HG02763 (cell line): Measurements from ENCODE around the gene GLI2.

Experiments used
- ATAC-seq: cut with Tn5 transposase; IDR thresholded peaks from one replicate; pipeline ENCODE4 v1.9.1; 2021; ENCODE audit warnings: mild to moderate bottlenecking, moderate library complexity; ENCODE audit not compliant: unreplicated experiment

GLI2 gene

DNA sequence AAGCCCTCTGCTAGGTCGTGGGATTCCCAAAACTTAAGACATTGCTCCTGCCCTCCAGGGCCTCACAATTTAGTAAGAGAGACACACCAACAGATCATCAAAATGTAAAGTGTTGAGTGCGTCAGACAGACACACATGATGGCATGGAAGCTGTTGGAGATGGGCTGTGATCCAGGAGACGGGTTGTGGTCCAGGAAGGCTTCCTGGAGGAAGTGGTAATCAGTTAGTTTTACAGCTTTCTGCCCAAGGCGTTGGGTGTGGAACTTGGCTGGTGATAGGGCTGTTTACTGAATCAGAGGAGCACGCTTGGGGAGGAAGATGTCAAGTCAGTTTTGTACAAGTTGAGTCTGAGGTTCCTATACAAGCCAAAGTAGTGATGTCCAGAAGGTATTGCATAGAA lies 24.0 kb upstream of the GLI2 start:
- no peak for ATAC-seq

DNA sequence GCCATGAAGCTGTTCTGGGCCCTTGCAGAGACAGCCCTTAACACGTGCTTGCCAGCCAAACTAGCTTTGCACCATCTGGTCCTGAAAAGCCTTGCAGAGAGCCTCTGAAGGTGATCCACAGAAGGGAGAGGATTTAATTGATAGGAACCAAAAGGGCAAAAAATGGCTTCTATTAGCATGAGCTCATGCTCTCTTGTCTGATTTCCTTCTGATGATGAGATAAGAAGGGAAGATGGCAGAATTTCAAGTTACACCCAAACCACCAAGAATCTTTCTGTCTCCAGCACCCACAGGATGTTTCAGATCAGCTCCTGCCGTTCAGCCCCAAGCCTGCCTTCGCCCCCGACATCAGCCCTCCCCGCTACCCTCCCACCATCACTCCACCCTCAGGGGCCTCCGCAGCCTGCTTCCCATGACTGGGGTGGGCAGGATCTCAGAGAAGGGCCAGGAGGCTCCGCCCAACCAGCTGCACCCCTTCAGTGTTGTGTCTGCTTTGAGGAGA lies 23.4 kb upstream of the GLI2 start:
- ATAC-seq, result no peak

DNA sequence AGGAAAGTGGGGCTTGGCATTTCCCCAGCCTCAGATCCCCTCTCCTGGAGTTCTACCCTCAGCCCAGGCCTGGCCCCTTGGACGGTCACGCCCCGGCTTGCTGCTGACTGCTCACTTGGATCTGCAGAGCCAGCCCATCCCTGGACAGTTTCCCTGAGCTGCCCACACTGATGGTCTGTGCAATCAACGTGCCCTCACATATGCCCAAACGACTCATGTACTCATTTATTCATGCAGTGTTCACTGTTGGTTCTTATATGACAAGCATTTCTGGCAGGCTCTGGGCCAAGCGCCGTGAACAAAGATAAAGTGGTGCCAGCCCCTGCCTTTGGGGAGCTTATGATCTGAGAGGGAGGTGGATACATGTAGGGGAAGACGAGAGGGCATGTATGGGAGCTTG lies 20.3 kb upstream of the GLI2 start:
- no peak for ATAC-seq

DNA sequence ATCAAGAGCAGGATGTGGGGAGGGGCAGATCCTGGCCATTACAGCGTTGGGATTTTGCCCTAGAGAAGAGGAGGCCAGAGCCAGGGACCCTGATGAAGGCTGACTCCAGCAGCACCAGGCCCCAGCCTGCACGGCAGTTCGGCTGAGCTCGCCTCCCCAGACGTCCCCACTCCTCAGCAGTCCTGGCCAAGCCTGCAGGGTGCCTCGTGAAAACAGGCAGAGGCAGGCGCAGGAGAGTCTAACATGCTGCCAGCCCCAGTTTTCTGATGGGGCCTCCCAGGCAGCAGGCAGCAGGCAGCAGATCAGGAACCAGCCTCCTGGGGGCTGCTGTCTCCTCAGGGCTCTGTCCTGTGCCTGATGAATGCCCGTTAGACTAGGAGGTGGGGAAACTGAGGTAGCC lies 19.7 kb upstream of the GLI2 start:
- ATAC-seq, result no peak

DNA sequence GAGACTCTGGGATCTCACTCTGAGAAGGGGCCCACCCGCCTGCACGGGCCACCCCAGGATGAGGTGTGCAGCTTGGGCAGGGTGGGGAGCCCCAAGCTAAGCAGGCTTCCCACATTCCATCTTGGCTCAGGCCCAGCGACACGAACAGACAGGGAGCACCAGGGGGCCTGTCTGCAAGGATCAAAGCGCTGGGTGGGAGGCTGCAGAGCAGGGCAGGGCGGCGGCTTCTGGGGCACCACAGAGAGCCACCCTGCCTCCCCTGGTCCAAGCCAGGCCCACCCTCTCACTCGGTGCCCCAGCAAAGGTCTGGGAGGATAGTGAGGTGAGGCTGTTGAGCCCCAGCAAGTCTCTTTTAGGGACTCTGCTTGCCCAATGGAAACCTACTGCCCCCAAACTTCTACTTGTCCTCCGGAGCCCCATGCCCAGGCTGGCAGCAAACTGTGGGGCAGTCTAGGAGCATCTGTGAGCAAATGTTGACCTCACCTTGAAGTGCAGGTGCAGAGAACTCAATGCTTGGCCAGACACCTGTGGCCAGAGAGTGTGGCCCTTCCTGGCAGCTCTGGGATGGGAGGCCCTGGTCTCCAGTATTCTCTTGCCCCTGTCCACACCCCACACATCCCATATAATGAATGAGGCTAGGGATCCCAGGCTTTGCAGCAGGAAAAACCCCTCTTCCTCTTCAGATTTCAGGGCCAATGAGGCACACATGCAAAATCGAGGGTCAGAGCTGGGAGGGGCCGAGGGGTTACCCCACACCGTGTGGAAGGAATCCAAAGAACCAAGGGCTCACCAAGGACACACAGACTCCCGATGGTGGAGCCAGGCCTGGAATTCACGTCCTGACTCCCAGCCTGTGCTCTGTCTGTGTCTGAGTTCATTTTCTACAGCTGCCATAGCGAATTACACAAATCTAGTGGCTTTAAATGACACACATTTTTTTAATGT lies 18.8 kb upstream of the GLI2 start:
- no peak for ATAC-seq

DNA sequence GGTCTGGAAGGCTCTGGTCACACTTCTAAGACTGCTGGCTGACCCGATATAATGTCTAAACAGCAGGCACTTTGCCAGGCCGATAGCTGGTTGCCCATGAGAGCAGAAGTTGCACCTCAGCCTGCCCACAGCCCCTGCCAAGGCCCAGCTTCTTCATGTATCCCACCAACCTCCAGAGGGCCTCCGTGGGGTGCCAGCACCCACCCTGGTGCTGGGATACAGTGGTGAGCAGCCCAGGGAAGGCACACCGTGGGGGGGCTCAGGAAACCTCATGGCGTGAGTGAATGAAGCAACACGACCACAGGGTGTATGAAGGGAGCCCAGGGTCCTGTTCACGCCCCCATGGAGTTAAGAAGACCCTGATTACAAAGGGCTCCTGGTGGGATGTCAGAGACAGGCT lies 16.2 kb upstream of the GLI2 start:
- no peak for ATAC-seq

DNA sequence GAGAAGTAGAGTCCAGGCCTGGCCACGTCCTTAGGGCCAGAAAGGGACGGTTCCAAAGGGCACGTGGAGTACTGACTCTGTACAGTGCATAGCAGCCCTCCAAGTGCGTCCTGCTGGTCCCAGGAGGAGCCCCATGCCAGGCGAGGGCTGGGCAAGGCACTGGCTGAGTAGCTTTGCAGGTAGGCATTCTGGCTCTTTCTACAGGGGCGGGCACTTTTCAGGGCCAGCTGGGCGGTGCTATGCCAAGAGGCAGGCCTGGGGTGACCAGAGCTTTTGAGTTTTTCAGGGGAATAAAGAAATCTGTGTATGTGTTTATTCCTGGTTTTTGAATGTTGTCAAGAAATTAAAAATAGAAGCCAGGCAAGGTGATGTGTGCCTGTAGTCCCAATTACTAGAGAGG lies 15.4 kb upstream of the GLI2 start:
- no peak for ATAC-seq

DNA sequence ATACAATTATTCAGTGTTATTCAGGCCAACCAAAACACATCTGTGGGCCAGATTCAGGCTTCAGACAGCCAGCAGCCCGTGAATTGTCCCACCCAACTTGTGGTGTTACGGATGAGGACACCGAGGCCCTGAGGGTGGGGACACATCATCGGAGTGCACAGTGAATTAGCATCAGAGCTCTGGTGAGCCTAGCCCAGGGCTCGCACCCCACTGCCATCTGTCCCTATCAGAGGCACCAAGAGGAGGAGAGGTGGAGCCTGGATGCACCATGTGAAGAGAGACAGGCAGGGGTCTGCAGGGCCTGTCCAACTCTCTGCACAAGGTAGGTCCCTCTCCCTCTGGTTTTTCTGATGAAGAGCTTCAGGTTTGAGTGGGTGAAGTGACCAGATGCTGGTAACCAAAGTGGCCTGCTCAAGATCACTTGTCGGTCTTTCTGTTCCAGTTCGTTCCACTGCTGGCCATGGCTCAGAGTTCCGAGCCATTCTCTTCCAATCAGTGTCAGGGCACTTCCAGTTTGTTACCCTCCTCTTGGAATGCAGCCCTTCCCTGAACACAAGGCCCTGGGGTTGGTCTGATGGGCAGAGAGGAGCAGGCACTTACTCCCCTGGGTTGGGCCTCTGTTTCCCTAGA lies 14.8 kb upstream of the GLI2 start:
- no peak for ATAC-seq

DNA sequence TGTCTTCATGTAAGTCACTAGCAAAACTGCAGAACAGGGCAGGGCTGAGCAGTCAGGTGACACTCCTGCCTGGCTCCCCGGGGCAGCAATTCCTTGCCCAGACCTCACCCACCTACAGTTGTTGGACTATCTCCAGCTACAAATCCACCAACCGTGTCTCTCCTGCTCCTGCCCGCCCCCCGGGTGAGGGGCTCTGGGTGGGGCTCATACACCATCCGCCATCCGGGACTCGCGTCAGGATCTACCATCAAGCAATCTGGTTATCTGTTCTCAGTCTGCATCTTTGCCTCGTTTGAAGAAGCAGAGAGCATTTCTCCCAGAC lies 13.5 kb upstream of the GLI2 start:
- ATAC-seq, result no peak

DNA sequence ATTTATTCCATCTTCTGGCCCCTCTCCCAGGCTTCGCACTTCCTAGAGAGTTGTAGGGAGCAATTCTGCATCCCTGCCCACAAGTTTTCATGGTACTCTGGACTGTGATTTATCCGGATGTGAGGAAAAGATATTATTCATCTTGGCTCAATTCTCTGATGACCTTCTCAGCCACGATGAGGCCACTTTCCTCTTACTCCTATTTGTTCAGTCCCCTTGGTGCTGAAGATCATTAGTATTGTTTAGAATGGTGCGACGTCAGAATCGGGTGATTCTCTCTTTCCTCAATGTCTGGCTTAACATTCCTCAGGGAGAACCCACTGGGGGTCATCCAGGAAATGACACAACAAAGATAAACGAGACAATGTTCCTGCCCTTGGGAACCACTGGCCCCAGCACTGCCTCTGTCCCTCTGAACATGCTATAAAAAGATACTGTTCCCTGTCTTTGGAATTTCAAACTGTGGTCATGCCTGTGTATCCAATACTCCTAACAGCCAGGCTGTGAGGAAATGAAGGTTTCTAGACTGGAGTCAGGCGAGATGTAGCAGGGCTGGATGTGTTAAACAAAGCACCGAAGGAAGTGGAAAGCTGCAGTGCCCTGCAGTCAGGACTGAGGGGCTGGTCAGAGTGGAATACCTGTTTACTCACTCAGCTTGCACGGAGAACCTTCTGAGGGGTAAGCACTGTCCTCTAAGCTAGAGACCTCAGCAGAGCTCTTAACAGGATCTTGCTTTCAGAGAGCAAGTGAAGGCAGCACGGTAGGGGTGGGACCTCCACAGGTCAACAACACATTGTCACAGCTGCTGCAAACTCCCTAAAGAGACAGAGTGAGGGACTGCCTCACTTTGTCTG lies 12.9 kb upstream of the GLI2 start:
- ATAC-seq, result no peak

DNA sequence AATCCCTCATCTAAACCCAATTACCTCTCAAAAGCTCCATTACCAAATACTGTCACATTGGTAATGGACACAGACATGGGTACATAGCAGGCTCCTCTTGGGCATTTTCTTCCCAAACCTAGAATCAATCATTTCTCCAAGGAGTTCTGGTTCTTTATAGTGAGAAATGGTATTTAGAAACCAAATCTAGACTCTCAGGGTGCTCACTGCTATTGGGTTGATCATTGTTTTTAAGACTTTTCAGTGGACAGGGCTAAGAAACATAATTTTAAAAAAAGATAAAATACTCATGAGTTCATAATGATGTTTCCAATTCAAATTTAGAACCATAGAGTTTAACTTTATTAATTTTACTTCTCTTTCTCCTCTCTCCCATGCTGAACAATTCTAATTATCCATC lies 9.4 kb upstream of the GLI2 start:
- ATAC-seq, result no peak

DNA sequence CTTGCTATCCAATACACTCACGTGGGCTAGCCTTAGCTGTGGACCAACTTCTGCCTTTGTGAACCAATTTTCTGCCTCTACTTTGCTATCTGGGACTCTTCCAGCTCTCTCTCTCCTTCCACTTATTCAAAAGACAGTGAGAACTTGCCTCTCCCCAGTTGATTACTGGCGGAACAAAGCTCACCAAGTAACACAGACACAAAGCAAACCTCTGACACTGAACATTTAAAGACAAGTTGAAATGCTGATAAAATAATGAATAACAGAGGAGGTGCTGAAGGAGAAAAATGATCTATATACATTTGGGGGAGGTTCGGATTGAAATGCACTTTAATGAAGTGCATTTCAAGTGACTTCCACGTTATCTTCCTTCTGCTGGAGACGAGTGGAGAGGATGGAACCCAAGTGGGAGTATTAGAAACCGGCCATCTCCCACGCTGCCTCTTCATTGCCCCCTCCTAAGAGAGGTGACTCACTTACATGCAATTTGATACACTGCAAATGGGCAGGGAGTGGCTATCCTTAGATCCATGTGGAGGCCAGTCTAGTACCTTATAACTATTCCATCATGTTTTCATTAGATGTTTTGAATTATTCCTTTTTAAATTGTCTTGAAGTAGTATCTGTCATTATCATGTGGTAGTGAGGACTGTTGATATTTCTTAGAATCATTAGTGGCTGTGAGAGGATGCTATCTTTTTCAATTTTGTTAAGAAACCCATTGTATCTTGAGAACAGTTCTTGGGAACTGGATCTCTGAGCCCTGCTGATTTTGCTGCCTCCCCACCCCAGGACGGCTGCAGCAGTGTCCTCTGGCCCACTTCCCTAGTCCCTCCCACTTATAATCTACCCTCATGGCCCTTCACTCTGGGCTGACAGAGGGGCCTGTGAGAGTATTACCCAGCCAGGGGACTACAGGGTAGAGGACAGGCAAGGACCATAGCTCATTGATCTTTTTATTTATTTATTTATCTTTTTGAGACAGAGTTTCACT lies 6.0 kb upstream of the GLI2 start:
- no peak for ATAC-seq

DNA sequence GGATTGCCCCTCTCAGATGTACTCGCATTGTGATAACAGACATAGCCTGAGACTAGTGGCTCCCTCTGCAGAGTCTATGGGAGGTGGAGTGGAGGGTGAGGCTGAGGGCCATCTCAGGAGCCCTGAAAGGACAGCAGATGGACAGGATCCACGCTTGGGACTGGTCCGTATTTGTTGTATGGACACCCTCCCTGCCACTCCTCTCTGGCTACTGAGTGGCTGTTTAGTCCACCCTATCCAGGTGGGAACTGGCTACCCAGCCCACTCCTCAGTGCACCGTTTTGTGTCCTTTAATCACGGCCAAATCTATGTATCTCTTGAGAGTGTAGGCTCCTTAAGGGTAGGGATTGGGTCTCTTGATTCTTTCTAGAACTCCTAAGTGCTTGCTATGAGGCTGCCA lies 4.5 kb upstream of the GLI2 start:
- ATAC-seq, result no peak

DNA sequence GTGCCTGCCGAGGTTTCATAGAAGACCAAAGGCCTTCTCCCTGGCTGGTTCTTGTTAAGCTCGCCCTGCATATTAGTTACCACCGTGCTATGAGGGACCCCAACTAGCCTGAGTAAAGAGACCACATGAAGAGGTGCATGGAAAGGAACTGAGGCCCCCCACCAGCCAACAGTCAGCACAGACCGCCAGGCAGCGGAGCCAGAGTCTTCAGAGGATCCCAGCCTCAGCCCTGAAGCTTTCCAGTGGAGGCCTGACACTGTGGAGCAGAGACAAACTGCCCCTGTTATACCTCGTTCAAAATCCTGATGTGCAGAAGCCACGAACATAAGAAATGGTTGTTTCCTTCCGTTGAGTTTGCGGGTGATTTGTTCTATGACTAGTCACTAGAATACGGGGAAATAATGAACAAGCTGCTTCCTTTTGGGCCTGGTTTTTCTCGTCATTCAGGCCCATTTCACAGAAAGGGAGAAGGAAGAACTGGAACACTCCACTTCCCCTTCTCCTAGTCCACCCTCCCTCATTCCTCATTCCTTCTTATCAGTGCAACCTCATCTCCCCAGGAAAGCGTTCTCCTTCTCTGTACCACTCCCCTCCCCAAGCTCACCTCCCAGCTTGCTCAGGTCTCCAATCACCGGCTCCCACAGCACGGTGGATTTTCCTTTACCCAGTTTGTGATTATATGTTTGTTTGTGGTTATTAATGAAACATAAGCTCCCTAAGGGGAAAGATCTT lies 3.0 kb upstream of the GLI2 start:
- no peak for ATAC-seq

DNA sequence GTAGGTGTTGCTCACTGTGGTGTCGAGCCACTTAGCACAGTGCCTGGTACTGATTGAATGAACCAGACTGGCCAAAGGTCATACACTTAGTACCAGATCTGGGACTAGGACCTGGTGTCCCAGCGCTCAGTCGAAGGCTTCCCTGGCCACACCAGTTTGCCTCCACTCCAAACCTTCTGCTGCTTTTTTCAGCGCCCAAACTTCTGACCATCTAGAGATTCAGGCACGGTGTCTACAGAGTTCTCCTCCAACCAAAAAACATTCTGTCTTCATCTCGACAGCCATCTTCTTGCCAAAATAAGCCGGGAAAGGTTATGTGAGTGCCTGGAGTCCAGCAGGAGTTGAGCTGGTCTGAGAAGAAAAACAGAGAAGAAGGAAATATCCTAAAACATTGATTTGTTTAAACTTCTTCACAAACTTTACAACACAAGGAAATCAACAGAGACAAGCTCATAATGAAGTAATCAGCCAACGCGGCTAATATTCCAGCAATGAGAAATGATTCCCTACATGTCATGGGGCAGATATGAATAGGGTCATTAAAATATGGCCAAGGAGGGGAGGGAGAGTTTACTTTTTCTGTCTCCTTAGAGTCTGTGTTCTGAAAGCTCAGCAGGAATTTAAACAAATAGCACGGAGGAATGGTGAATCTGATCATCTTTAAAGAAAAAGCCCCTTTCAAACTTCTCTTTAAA lies 2.3 kb upstream of the GLI2 start:
- no peak for ATAC-seq

DNA sequence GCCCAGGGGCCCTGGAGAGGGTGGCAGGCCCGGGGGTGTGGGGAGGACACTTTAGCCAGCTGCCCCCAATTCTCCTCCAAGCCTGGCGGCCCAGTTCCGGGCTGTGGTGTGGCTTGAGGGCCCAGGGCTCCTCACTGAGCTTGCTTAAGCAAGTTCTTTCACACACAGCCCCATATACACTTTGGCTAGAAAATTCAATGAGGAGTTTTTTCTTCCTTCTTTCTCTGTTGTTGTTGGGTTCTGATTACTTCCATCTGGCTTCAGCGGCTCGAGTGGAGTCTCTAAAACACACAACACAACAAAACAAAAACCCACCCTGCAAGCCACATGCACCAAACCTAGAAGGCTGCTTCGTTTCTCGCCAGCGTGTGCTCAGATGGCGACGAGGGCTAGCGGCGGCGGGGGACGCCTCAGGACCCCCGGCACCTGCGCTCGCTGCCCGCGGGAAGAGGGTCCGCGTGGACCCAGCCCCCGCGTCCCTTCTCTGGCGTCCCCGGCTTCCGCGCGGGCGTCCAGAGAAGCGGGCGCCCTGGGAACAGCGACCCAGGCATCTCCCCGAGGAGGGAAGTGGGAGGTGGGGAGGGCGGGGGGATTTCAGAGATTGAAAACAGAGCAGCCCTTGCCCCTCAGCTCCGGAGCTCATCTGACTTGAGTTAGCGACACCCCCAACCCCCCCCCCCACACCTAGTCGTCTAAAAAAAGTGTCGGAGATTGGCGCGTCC lies 577 bp upstream of the GLI2 start:
- ATAC-seq, result no peak

DNA sequence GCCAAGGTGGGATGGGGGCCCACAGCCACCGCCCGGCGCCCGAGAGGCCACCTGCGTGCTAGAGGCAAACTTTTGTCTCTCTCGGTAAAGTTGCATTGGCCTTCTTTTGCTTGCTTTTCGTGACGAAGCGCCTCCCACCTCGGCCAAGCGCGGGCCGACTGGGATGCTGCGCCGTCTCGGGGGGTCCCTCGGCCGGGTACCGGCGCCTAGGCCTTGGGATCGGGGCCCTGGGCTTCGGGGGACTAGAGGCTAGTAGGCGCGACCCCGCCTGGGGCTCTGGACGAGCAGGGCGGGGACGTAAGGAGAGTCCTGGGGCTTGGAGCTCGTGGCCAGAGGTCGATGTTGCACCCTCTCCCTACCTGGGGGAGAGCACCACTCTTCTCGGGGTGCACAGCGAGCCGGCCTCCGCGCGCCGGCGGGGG lies 545 bp downstream of the GLI2 start:
- ATAC-seq, result no peak

DNA sequence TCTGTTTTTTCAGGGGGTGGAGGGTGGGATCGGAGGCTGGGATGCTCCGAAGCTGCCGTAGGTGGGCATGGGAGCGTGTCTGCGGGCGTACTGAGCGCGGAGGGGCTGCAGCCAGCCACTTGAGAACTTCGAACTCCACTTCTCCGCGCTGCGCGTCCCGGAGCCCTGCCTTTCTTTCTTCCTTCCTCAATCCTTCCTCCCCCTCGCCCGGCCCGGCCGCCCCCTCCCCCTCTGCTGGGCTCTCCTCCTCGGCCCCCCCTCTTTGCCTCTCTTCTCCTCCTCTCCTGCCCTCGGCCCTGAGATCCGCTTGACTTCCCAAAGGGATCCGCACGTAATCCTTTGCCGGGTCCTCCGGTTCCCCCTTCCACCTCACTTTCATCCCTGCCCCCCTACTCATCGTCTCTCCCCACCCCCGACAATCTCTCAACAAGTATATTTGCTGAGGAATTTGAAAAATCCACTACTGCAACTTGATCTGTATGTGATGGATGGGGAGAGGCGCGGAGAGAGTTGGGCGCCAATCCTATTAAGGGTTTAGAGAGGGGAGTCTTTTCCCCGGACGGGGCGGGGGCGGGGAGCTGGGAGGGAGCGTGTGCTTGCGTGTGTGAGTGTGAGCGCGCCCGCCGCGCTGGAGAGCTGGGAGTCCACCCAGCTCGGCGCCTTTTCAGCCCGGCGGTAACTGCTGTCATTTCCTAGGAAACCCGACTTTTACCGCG lies 1.1 kb downstream of the GLI2 start:
- ATAC-seq, result no peak
